Fibroblast of skin of back (primary cell): ENCODE results near the gene ASXL1.
"Not testable (repeated sequence)": the region's sequence is repeated elsewhere in the genome, so short reads cannot be mapped to it uniquely, and the experiment has no call there.

Experiments used
- DNase-seq: peaks from one replicate; pipeline ENCODE4 v3.0.0-alpha.2; 2013

Gene ASXL1

DNA sequence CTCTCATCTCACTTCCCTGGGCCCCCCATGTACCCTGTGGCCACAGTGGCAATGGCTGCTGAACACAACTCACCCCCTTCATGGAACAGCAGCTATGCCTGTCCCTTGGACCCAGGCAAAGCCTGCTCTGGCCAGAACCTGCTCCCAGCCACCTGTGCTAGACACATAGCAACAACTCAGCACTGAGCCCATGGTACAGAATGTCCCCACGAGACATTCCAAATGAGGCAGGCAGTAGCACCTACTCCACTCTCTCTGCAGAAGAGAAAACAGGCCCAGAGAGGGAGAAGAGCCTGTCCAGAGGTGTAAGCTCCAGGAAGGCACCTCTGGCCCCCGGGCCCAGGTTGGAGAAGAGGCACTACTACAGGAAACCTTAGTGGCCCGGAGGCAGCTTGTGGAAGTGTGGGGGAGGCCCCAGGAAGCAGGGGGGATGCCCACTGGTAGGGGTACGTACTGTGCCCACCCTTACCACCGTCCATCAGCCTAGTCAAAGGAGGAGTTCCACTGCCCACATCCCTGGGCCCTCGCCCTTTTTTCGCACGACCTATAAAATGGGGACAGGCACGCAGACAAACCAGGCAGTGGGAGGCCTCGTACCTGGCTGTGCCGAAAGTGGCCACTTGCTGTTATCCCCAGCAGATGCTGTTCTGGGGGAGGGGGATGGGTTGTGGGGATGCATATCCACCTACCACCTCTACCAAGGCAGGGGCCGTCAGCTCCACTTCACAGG is 97.2 kb downstream of the ASXL1 start:
- DNase-seq = no peak

DNA sequence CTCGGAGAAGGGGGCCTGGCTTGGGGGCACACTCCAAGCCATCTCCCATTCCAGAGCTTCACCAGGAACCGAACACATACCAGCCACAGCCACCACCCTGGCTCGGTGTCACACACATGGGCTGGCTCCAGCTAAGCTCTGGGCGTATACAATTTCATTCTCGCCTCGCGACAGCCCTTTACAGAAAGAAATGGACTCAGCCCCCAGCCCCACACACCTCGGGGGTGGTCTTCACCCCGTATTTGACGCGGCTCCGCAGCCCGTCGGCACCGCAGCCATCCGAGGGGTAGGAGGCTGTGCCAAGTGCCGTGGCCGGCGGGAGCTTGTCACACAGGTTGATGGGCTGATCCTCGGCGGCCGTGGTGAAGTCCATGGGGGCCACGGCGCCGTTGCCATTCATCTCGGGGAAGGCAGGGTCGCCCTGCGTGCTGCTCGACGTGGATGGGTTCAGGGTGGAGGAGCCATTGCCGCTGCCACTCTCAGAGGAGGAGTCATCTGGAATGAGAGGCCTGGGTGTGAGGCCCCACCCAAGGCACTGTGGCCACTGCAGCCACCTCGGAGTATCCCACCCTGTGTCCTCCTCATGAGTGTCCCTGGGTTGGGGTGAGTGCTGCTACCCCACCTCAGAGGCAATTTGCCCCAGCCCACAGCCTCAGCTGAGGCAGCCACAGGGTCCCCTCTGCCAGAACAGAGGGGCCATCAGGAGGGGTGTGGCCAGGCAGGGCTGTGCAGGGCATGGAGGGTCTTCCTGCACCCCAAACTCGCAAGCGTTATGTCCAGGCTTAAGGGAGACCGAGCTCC is 98.0 kb downstream of the ASXL1 start:
- DNase-seq = no peak

DNA sequence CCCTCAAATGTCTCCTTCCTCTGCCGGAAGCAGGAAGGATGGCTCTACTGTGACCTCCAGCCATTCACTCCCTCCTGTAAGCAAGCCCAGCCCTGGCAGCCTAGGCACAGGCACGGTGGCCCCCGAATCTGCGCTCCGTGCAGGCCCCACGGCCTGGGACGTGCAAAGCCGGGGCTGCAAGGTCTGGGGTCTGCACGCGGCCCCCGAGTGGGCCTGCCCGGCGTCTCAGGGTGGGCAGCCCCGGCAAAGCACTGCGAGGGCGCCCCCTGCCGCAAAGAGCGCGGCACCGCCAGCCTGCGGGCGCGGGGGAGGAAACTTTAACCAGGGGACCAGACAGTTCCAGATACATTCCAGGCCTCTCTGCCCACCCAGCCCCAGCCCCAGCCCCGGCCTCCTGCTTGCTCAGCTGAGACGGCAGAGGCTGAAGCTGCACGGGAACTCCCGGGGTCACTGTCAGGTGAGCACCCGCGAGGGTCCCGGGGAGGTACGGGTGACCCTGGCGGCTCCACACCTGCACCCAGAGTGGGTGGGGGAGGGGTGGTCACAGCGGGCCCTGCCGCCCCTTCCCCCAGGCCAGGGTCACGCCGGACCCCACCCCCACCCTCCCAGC is 98.8 kb downstream of the ASXL1 start:
- DNase-seq = peak; percentile 39

DNA sequence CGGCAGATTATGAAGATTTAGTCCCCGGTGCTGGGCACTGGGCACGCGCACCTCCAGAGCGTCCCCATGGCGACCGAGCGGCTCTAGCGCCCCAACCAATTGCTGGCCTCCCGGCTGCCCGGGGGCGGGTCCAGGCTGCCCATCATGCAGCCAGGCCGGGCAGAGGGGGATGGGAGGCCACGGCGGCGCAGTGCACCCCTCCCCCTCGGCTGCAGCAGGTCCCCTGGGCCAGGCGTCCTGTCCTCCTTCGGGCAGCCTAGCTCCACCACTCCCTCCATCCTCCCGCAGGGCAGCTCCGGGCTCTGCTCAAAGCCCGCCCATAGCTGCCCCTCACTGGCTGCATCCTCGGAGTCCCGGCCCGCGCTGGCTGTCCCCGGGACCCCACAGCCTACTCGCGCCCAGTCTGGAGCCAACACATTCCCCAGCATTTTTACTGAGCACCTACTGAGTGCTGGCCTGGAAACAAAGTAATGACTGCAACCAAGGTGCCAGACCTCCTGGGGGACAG is 99.4 kb downstream of the ASXL1 start:
- peak; percentile 69 for DNase-seq

GRCh38 chr20:32458061-32458836 is 100.1 kb downstream of the ASXL1 start:
- no peak for DNase-seq

DNA sequence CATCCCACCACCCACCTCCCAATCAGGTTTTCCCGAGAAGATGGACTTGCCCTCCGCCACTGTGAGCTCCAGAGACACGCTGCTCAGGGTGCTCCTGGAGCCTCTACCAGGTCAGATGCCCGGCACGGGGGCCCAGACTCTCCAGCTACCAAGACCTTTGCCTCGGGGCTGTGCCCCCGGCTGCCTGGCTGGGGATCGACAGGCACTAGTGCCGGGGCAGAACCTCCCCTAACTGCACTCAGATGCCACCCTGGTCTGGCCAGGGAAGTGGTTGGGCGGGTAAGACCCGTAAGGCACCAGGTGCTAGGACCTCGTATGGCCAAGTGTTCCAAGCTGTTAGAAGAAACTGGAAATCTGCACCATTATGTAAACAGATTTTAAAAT is 100.7 kb downstream of the ASXL1 start:
- DNase-seq = no peak

- no peak for DNase-seq
Observed at GRCh38 chr20:32460231-32460630, 102.1 kb downstream of the ASXL1 start.

DNA sequence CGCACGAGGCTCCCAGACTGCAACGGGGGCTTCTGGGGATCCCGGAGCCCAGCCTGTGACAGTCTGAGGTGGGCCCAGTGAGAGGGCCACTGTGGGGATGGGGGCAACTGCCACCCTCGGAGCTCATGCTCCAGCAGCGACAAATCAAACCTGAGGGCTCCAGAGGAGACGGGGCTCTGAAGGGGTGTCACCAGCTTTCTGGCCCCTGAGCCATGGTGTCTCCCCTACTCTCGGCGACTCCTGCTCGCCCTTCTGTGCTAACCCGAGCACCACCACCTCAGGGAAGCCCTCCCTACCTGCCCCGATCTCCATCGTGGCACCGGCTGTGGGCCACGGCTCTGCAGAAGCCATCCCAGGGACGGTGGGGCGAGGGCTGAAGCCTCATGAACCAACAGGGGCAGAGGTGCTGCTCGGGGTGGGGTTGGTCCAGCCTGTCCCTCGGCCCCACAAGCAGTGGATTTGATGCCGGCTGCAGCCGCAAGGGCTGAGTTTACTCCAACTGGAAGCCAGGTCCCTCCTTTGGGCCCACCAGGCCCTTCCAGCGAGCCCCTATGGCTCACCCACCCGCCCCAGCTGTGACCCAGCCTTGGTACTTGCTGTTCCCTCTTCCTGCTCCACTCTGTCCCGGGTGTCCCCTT is 102.7 kb downstream of the ASXL1 start:
- DNase-seq = no peak

DNA sequence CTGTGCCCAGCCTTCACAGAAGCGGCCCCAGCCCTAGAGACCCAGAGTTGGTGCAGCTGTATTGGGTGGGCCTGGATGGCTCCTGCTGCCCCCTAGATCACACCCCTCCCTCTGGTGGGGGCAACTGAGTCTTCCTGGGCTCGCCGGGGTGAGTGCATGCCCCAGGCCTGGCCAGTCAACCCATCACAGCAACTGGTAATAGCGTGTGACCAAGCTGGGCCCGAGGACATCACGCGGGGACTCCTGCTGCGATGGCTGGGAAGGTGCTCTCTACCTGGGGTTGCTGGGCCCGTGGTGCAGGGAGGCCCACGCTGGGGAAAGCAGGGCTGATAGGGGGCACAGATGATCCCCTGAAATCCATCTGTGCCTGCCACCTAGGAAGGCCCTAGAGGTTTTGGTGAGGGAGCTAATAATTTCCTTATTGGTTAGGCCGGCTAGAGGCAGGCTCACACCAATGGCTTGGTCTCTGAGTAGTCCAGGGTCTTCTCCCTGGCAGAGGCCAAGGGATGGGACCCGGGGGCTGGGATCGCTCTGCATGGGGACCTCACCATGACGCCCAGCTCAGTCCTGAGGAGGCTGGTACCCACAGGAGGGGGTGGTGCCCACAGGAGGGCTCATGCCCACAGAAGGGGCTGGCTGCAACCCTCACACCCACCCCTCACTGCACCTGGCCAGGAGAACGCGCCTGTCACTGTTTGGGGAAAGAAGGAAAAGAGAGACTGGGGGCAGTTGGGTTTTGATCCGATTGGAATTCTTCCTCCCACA is 103.9 kb downstream of the ASXL1 start:
- no peak for DNase-seq

GRCh38 chr20:32462900-32463641 is 104.9 kb downstream of the ASXL1 start:
- DNase-seq = no peak

GRCh38 chr20:32463642-32464400 is 105.7 kb downstream of the ASXL1 start:
- no peak for DNase-seq

DNA sequence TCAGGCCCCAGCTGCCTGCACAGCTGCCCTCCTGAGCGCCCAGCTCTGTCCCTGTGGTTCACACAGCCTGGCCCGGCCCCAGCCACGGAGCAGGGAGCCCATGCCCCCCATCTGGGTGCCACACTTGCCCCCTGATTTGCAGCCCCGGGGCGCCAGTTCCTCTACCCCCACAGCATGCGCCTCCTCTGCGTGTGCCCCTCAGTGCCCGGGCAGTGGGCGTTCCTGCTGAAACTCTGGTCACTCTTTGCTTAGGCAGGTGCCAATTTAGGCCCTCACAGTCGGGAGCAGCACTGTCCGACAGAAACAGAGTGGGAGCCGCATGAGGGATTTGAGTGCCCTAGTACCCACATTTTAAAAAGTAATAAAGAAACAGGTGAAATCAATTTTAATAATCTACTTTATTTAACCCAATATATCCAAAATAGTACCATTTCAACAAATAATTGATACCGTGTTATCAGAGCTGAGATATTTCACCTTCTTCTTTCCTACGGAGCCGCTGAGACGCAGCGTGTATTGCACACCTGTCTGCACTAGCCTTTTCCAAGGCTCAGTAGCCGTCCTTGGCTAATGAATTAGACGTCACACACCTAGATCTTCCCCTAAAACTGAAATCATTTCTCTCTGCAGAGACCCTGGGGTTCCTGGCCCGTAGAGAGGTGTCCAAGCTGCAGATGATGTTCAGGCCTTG is 106.4 kb downstream of the ASXL1 start:
- DNase-seq = no peak

GRCh38 chr20:32465092-32465900 is 107.2 kb downstream of the ASXL1 start:
- DNase-seq = peak; percentile 29

DNA sequence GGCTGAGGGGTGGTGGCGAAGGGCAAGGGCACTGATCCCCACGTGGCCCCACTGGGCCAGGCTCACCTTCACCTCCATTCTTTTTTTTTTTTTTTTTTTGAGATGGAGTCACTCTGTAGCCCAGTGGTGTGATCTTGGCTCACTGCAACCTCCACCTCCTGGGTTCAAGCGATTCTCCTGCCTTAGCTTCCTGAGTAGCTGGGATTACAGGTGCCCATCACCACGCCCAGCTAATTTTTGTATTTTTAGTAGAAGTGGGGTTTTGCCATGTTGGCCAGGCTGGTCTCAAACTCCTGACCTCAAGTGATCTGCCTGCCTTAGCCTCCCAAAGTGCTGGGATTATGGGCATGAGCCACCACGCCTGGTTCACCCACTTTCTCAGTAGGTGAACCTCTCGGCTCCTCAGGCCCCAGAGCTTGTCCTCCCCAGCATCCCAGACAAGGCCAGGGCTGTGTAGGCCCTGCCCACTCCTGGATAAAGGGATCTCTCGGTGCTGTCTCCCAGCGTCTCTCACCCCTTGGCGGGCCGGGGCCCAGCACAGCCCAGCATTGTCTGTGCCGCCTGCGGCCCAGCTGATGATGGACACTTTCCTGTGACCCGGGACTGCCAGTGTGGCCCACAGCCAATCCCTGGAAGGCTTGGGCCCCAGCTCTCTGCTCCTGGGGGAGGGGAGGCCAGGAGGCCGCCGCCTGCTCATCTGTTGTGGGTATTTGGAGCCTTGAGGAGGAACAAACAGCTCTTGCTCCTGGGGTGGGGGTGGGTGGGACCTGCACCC is 108.0 kb downstream of the ASXL1 start:
- not testable (repeated sequence) for DNase-seq

DNA sequence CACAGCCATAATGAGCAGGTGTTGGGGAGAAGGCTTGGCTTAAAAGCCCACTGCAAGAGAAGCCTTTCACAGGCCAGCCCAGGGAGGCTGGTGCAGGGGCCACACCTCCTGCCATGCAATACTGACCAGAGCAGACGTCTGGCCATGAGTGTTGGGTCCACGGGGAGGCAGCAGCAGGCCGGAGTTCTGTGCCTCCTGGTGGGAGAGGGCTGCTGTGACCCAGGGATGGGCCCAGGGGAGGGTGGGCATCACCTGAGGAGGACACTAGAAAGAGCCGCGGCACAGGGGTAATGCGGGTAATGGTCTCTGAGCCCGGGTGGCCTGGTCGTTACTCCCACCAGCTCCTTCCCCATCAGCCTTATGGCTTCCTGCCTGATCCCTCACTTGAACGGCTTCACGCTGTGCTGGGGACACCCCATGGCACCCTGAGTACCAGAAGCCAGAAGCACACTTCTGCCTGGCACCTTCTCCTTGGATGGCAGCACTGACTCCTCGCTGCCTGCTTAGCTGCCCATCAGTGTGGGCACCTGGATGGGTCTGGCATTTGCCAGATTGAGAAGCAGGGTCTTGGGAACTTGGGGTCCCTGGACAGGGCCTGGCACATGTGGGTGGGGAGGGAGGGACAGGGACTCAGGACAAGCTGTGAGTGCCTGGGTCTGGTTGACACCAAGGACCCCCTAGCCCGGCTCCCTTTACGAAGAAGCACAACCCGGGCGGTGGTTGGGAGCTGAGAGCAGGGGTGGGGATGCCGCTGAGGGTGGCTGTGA is 108.8 kb downstream of the ASXL1 start:
- DNase-seq = no peak

GRCh38 chr20:32467506-32468312 is 109.6 kb downstream of the ASXL1 start:
- no peak for DNase-seq
